H9 (cell line): ENCODE results near the gene GBGT1. TPM values are rescaled to one million over a fixed set of nuclear protein-coding genes. Genes with fewer than 3 reads are reported as not detected.

Experiments used
- DNase-seq: peaks from one replicate; pipeline ENCODE4 v3.0.0-alpha.2; 2017
- H2AFZ ChIP-seq: one replicate; pipeline ENCODE4 v1.6.1; 2013; ENCODE audit warnings: mild to moderate bottlenecking, low read length, control low read depth, moderate library complexity
- H2AK5ac ChIP-seq: 2 replicates; pipeline ENCODE4 v1.6.1; 2013; ENCODE audit warnings: low read length, control low read depth, mixed read lengths; ENCODE audit not compliant: insufficient read length
- H2BK120ac ChIP-seq: one replicate; pipeline ENCODE4 v1.6.1; 2013; ENCODE audit warnings: low read depth, mild to moderate bottlenecking, low read length, control low read depth, inconsistent platforms; ENCODE audit not compliant: poor library complexity, severe bottlenecking
- H2BK12ac ChIP-seq: 2 replicates; pipeline ENCODE4 v1.6.1; 2013; ENCODE audit warnings: low read length, control low read depth, mixed read lengths, low read depth; ENCODE audit not compliant: insufficient read length
- H2BK15ac ChIP-seq: 2 replicates; pipeline ENCODE4 v1.6.1; 2013; ENCODE audit warnings: low read depth, low read length, control low read depth
- H2BK20ac ChIP-seq: one replicate; pipeline ENCODE4 v1.6.1; 2013; ENCODE audit warnings: low read depth, mild to moderate bottlenecking, low read length, control low read depth, inconsistent platforms; ENCODE audit not compliant: poor library complexity, severe bottlenecking
- H2BK5ac ChIP-seq: 2 replicates; pipeline ENCODE4 v1.6.1; 2013; ENCODE audit warnings: low read length, control low read depth, mixed read lengths; ENCODE audit not compliant: insufficient read length
- H3K14ac ChIP-seq: 2 replicates; pipeline ENCODE4 v1.6.1; 2013; ENCODE audit warnings: low read length, control low read depth; ENCODE audit not compliant: insufficient read depth
- H3K18ac ChIP-seq: 2 replicates; pipeline ENCODE4 v1.6.1; 2013; ENCODE audit warnings: low read depth, mild to moderate bottlenecking, mixed read lengths, low read length, control low read depth; ENCODE audit not compliant: insufficient read length
- H3K23ac ChIP-seq: 2 replicates; pipeline ENCODE4 v1.6.1; 2013; ENCODE audit warnings: low read length, control low read depth, mixed read lengths, low read depth; ENCODE audit not compliant: insufficient read length
- H3K23me2 ChIP-seq: 2 replicates; pipeline ENCODE4 v1.6.1; 2013; ENCODE audit warnings: low read depth, mild to moderate bottlenecking, mixed read lengths, low read length, control low read depth; ENCODE audit not compliant: insufficient read length, poor library complexity, severe bottlenecking
- H3K27ac ChIP-seq: 2 replicates; pipeline ENCODE4 v1.5.1; 2013; ENCODE audit warnings: low read length, control low read depth, mixed read lengths, low read depth; ENCODE audit not compliant: insufficient read length
- H3K27me3 ChIP-seq: 2 replicates; pipeline ENCODE4 v1.6.1; 2013; ENCODE audit warnings: low read length, control low read depth, inconsistent platforms; ENCODE audit not compliant: insufficient read depth
- H3K4ac ChIP-seq: 2 replicates; pipeline ENCODE4 v1.6.1; 2013; ENCODE audit warnings: low read depth, mild to moderate bottlenecking, control low read depth, inconsistent platforms, low read length, moderate library complexity
- H3K4me1 ChIP-seq: 2 replicates; pipeline ENCODE4 v1.6.1; 2013; ENCODE audit warnings: low read length, control low read depth, inconsistent platforms; ENCODE audit not compliant: insufficient read depth
- H3K4me2 ChIP-seq: 2 replicates; pipeline ENCODE4 v1.6.1; 2013; ENCODE audit warnings: low read length, control low read depth, mixed read lengths; ENCODE audit not compliant: insufficient read length, insufficient read depth
- H3K56ac ChIP-seq: 2 replicates; pipeline ENCODE4 v1.6.1; 2013; ENCODE audit warnings: low read depth, mild to moderate bottlenecking, mixed read lengths, low read length, control low read depth; ENCODE audit not compliant: insufficient read length
- H3K79me1 ChIP-seq: 2 replicates; pipeline ENCODE4 v1.6.1; 2013; ENCODE audit warnings: low read depth, mild to moderate bottlenecking, moderate library complexity, low read length, control low read depth, inconsistent platforms; ENCODE audit not compliant: insufficient read depth, poor library complexity, severe bottlenecking
- H3K79me2 ChIP-seq: 2 replicates; pipeline ENCODE4 v1.6.1; 2013; ENCODE audit warnings: low read length, control low read depth, inconsistent platforms; ENCODE audit not compliant: insufficient read depth
- H3K9ac ChIP-seq: 2 replicates; pipeline ENCODE4 v1.6.1; 2013; ENCODE audit warnings: low read length, control low read depth, mixed read lengths; ENCODE audit not compliant: insufficient read length; ENCODE audit errors: extremely low read depth
- H3K9me3 ChIP-seq: one replicate; pipeline ENCODE4 v1.6.1; 2013; ENCODE audit warnings: low read depth, low read length, inconsistent platforms; ENCODE audit not compliant: control insufficient read depth
- H3T11ph ChIP-seq: one replicate; pipeline ENCODE4 v1.6.1; 2013; ENCODE audit warnings: mild to moderate bottlenecking, low read length, control low read depth, inconsistent platforms
- H4K20me1 ChIP-seq: one replicate; pipeline ENCODE4 v1.6.1; 2013; ENCODE audit not compliant: control insufficient read depth, insufficient read length, insufficient read depth
- H4K5ac ChIP-seq: 2 replicates; pipeline ENCODE4 v1.6.1; 2013; ENCODE audit warnings: low read depth, mild to moderate bottlenecking, mixed read lengths, low read length, control low read depth; ENCODE audit not compliant: insufficient read length
- H4K8ac ChIP-seq: replicated peaks from 2 replicates; pipeline ENCODE4 v1.6.1; 2013; ENCODE audit warnings: low read length, control low read depth, mixed read lengths, low read depth; ENCODE audit not compliant: insufficient read length
- H4K91ac ChIP-seq: 2 replicates; pipeline ENCODE4 v1.6.1; 2013; ENCODE audit warnings: low read depth, mild to moderate bottlenecking, moderate library complexity, mixed read lengths, low read length, control low read depth; ENCODE audit not compliant: insufficient read length
- H3K27ac Mint-ChIP-seq, 3 experiments: 2 replicates in 2 of 3; 3 replicates in 1 of 3; pipeline ENCODE4 v1.8.0; 2020 to 2021; ENCODE audit warnings: mixed read lengths in 3 of 3, mild to moderate bottlenecking in 1 of 3, moderate library complexity in 1 of 3
- H3K27me3 Mint-ChIP-seq: 2 replicates; pipeline ENCODE4 v1.8.0; 2021; ENCODE audit warnings: low read depth, mild to moderate bottlenecking, moderate library complexity, mixed read lengths
- H3K36me3 Mint-ChIP-seq, 3 experiments: 2 replicates in 2 of 3; 3 replicates in 1 of 3; pipeline ENCODE4 v1.8.0; 2020 to 2021; ENCODE audit warnings: low read depth in 3 of 3, mixed read lengths in 3 of 3; ENCODE audit not compliant: insufficient read depth in 1 of 3
- H3K4me1 Mint-ChIP-seq, 2 experiments: 2 replicates each; pipeline ENCODE4 v1.8.0; 2020; ENCODE audit warnings: mixed read lengths in 2 of 2
- H3K4me3 Mint-ChIP-seq, 2 experiments: 2 replicates in 1 of 2; 3 replicates in 1 of 2; pipeline ENCODE4 v1.8.0; 2020 to 2021; ENCODE audit warnings: mild to moderate bottlenecking in 2 of 2, mixed read lengths in 2 of 2, moderate library complexity in 1 of 2
- H3K9me3 Mint-ChIP-seq, 2 experiments: 2 replicates in 1 of 2; 3 replicates in 1 of 2; pipeline ENCODE4 v1.8.0; 2020; ENCODE audit warnings: mild to moderate bottlenecking in 2 of 2, mixed read lengths in 2 of 2, moderate library complexity in 1 of 2
- CTCF ChIP-seq: fragments of 200-600 bp; sonication (generic); conservative IDR thresholded peaks from 3 replicates; pipeline ENCODE4 v1.8.0; 2021; ENCODE audit warnings: antibody characterized with exemption, mild to moderate bottlenecking
- WGBS: extraction: QIAGEN DNeasy Blood & Tissue Kit; methylation state at CpG from one replicate; pipeline ENCODE4 v1.1.7; 2013; ENCODE audit warnings: missing lambda C conversion rate, low lambda C conversion rate, mixed read lengths; ENCODE audit not compliant: insufficient read length; ENCODE audit errors: extremely low coverage; 5-methylcytosine and 5-hydroxymethylcytosine counted together
- total RNA-seq: library from RNA; stranded (reverse); gene quantifications from 2 replicates; pipeline ENCODE4 v1.2.1, GENCODE V29; 2021

GBGT1 gene
- total RNA-seq, 1 experiment from 2014 or later, result 9.3 TPM

GRCh38 chr9:133153227-133154096 is 10.3 kb downstream of the GBGT1 start:
- no peak overlapping the region for H3K23ac ChIP-seq
- no peaks in the 10 kb centered on the region for H3K9me3 ChIP-seq
- H2BK120ac ChIP-seq, result no peak overlapping the region
- no peaks in the 10 kb centered on the region for H3K4me1 ChIP-seq
- H3K14ac ChIP-seq, result no peak overlapping the region
- H2BK12ac ChIP-seq, result no peak overlapping the region
- H4K20me1 ChIP-seq, result peaks cover under 1% of the 10 kb centered on the region
- TF ChIP-seq CTCF, result no peak
- no peak overlapping the region for H4K8ac ChIP-seq
- peaks cover 7% of the 10 kb centered on the region for H3K23me2 ChIP-seq
- no peak overlapping the region for H2AFZ ChIP-seq
- WGBS, result no CpG with 5 or more reads among the region's 36 CpGs
- H3K27me3 ChIP-seq, result no peaks in the 10 kb centered on the region
- H3K4ac ChIP-seq, result no peak overlapping the region
- DNase-seq, result peak; percentile 35
- no peaks in the 10 kb centered on the region for H3K79me1 ChIP-seq
- H3K18ac ChIP-seq, result no peak overlapping the region
- H3K79me2 ChIP-seq, result no peaks in the 10 kb centered on the region
- peaks cover 0 to 10% (median under 1%) of the 10 kb centered on the region in 3 experiments; a peak in 4 of 7 replicates for H3K36me3 Mint-ChIP-seq
- no peak overlapping the region for H2BK5ac ChIP-seq
- H3K27ac Mint-ChIP-seq, result peak overlapping the region in 1 of 3 experiments; percentile 52; a peak in 1 of 7 replicates
- peaks cover 9% of the 10 kb centered on the region for H3K27me3 Mint-ChIP-seq
- no peak overlapping the region for H2AK5ac ChIP-seq
- no peak overlapping the region for H3K27ac ChIP-seq
- H4K5ac ChIP-seq, result no peak overlapping the region
- H3T11ph ChIP-seq, result no peak overlapping the region
- H3K4me2 ChIP-seq, result no peak overlapping the region
- H3K4me3 Mint-ChIP-seq, result no peak overlapping the region; a peak in 1 of 5 replicates
- no peak overlapping the region for H3K9ac ChIP-seq
- peaks cover under 1% of the 10 kb centered on the region in 2 experiments for H3K4me1 Mint-ChIP-seq
- no peak overlapping the region for H2BK20ac ChIP-seq
- no peak overlapping the region for H3K56ac ChIP-seq
- H2BK15ac ChIP-seq, result no peak overlapping the region
- H3K9me3 Mint-ChIP-seq, result no peaks in the 10 kb centered on the region
- H4K91ac ChIP-seq, result no peak overlapping the region
